GM12892 (cell line): ENCODE results near the gene PABPC1L.

ENCODE experiments used
- POLR2A ChIP-seq: IDR thresholded peaks from 2 replicates; pipeline ENCODE4 v1.6.1; 2011; ENCODE audit warnings: low read depth, low read length, control low read depth
- POLR2AphosphoS5 ChIP-seq: IDR thresholded peaks from 2 replicates; pipeline ENCODE4 v1.6.1; 2011; ENCODE audit warnings: low read depth, low read length, control low read depth
- TAF1 ChIP-seq: IDR thresholded peaks from 2 replicates; pipeline ENCODE4 v1.6.1; 2011; ENCODE audit warnings: low read depth, mild to moderate bottlenecking, control low read depth, low read length, borderline replicate concordance

- TF ChIP-seq POLR2A = no peak
- TF ChIP-seq POLR2AphosphoS5 = no peak
- no peak for TF ChIP-seq TAF1
Observed at GRCh38 chr20:44928595-44928994, 18.7 kb downstream of the PABPC1L start.
